HG03520 (cell line): ENCODE data around the gene COL9A3.

Experiments
- ATAC-seq: cut with Tn5 transposase; IDR thresholded peaks from one replicate; pipeline ENCODE4 v1.9.1; 2021; ENCODE audit warnings: mild to moderate bottlenecking, moderate library complexity; ENCODE audit not compliant: unreplicated experiment

COL9A3 gene

GRCh38 chr20:62890444-62890843 is 73.6 kb downstream of the COL9A3 start:
- no peak for ATAC-seq
